ENCODE results near the gene TAF8. TPM values are rescaled to one million over a fixed set of nuclear protein-coding genes. Genes with fewer than 3 reads are reported as not detected.

The TAF8 gene
- total RNA-seq, 1 experiment from 2014 or later, result 38.4 TPM

DNA sequence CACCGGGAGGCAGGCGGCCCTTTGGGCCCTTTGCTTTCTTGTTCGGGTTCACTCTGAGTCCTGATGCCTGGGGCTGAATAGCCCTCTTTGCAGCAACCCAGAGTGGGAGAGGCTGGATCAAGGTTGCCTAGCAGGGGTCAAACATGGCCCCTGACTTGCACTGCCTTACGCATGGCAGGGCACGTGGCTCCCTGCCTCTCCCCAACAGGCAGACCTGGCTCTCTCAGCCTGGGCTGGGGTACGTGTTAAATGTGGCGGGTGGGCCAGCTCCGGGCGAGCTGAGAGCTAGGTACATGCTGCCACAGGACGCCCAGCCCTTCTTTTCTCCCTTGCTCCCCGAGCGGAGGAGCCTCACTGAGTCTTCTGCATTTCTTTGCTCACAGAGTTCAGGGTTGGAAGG lies 84.8 kb downstream of the TAF8 start:
- H3K27ac ChIP-seq, result peak overlapping the region; percentile 32; the same call in 1 of the 2 replicates
- H2AFZ ChIP-seq, result no peak overlapping the region
- peaks cover 70% of the 10 kb centered on the region for H3K4me1 ChIP-seq (replicated peaks; ENCODE audit: insufficient read depth)
- H4K20me1 ChIP-seq (ENCODE audit: insufficient read depth), result peaks cover 13% of the 10 kb centered on the region; the same call in 1 of the 2 replicates
- peaks cover 47% of the 10 kb centered on the region for H3F3A ChIP-seq (ENCODE audit: insufficient read depth, low read depth)
- H3K9me3 ChIP-seq (ENCODE audit: insufficient read depth, low read depth), result no peaks in the 10 kb centered on the region
- BruUV-seq (replicated peaks), result no TSS peak
- POLR2A ChIA-PET (ENCODE audit: unreplicated experiment), result interaction anchor here (0.6 kb wide), 1 partner anchor 35 kb away, joined by 4 read pairs; no protein-coding TSS in a partner anchor
- DNase-seq, result no peak
- peaks cover 8% of the 10 kb centered on the region; the same call in 1 of the 2 replicates for H3K36me3 ChIP-seq (ENCODE audit: low read depth)
- no peak overlapping the region for H3K4me2 ChIP-seq
- H3K9me2 ChIP-seq (ENCODE audit: insufficient read depth), result no peaks in the 10 kb centered on the region
- intact Hi-C loops (cut with micrococcal nuclease; ENCODE audit: unreplicated experiment), result no loop called here
- H3K27me3 ChIP-seq (ENCODE audit: insufficient read depth, low read depth), result no peaks in the 10 kb centered on the region
- peaks cover 81% of the 10 kb centered on the region for H3K79me2 ChIP-seq (ENCODE audit: low read depth)
- no peak for TF ChIP-seq EZH2 (IDR thresholded peaks at IDR 0.05; ENCODE audit: low read depth)
- TF ChIP-seq, protein P1, sequence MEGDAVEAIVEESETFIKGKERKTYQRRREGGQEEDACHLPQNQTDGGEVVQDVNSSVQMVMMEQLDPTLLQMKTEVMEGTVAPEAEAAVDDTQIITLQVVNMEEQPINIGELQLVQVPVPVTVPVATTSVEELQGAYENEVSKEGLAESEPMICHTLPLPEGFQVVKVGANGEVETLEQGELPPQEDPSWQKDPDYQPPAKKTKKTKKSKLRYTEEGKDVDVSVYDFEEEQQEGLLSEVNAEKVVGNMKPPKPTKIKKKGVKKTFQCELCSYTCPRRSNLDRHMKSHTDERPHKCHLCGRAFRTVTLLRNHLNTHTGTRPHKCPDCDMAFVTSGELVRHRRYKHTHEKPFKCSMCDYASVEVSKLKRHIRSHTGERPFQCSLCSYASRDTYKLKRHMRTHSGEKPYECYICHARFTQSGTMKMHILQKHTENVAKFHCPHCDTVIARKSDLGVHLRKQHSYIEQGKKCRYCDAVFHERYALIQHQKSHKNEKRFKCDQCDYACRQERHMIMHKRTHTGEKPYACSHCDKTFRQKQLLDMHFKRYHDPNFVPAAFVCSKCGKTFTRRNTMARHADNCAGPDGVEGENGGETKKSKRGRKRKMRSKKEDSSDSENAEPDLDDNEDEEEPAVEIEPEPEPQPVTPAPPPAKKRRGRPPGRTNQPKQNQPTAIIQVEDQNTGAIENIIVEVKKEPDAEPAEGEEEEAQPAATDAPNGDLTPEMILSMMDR (conservative IDR thresholded peaks at IDR 0.05), result no peak
- H3K4me3 ChIP-seq, result no peak overlapping the region
- CTCF ChIA-PET, result no interaction called here

DNA sequence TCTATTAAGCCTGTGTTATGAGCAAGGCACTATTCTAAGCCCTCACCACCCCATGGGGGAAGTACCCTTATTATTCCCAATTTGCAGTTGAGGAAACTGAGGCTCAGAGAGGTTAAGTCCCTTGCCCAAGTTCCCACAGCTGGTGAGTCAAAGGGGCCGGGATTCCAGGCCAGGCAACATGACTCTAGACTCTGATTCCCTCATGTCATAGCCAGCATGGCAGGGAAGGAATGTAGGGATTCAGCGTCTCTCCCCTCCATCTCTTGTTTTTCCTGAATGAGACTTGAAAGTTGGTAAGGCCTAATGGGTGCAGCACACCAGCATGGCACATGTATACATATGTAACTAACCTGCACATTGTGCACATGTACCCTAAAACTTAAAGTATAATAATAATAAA lies 85.4 kb downstream of the TAF8 start:
- POLR2A ChIA-PET (ENCODE audit: unreplicated experiment), result interaction anchor here (0.6 kb wide), 1 partner anchor 36 kb away, joined by 4 read pairs; no protein-coding TSS in a partner anchor

DNA sequence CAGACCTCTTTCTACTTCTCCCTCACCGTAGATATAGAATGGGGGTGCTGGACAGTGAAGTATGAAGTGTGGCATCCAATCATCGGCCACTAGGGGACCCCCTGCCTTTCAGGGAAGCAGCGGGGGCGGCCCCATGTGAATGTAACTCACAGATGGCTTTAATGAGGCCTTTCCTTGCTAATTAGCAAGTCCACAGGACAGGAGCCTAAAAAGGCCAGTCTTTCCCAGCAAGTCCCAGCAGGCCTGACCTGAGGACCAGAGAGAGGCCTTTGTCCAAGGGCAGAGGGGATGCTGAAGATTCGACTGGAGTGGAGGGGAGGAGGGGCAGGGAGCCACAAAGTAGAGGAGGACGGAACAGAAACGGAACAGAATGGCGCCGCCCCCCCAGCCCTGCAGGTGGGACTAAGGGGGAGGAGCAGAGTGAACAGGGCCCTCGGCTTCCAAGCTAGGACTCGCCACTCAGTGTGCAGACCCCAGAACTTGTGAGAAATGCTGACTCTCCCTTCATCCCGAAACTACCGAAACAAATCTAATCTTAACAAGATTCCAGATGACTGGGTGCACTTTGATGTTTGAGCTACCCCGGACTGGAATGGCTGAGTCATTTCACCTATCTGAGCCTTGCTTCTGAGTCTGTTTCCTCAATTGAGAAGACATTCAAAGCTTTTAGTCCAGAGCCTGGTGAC lies 86.3 kb downstream of the TAF8 start:
- Histone ChIP-seq H3K27me3 (ENCODE audit: insufficient read depth, low read depth) (no peaks in the 10 kb centered on the region), H3K36me3 (ENCODE audit: low read depth) (peaks cover 6% of the 10 kb centered on the region; the same call in 1 of the 2 replicates), H3K4me2 (peak overlapping the region; percentile 80), H3K79me2 (ENCODE audit: low read depth) (peaks cover 82% of the 10 kb centered on the region), H4K20me1 (ENCODE audit: insufficient read depth) (peaks cover 25% of the 10 kb centered on the region; the same call in 1 of the 2 replicates), H3K27ac (peak overlapping the region; percentile 98), H3K4me1 (replicated peaks; ENCODE audit: insufficient read depth) (peaks cover 77% of the 10 kb centered on the region), H3K9me2 (ENCODE audit: insufficient read depth) (no peaks in the 10 kb centered on the region), H3F3A (ENCODE audit: insufficient read depth, low read depth) (peaks cover 52% of the 10 kb centered on the region), H3K9me3 (ENCODE audit: insufficient read depth, low read depth) (no peaks in the 10 kb centered on the region), H3K4me3 (peak overlapping the region; percentile 43; the same call in 1 of the 2 replicates), H2AFZ (no peak overlapping the region)
- no peak for TF ChIP-seq EZH2 (IDR thresholded peaks at IDR 0.05; ENCODE audit: low read depth)
- TF ChIP-seq, protein P1 (conservative IDR thresholded peaks at IDR 0.05), result no peak
- intact Hi-C loops (cut with micrococcal nuclease; ENCODE audit: unreplicated experiment), result loop anchor here (1.0 kb wide), 2 partner anchors 14 to 18 kb away; no protein-coding TSS in a partner anchor
- peak in 1 of 2 experiments; percentile 94 for DNase-seq
- CTCF ChIA-PET, result interaction anchor here (0.5 to 1.8 kb wide), 2 partner anchors 19 to 86 kb away, joined by 3 to 7 read pairs; no protein-coding TSS in a partner anchor
- POLR2A ChIA-PET (ENCODE audit: unreplicated experiment), result interaction anchor here (0.5 to 2.0 kb wide), 7 partner anchors 12 to 984 kb away, joined by 3 to 55 read pairs (median 8); no protein-coding TSS in a partner anchor
- BruUV-seq (replicated peaks), result no TSS peak

More for the DNA sequence above, 85.4 kb downstream of the TAF8 start:
- Histone ChIP-seq H3K36me3 (ENCODE audit: low read depth) (peaks cover 8% of the 10 kb centered on the region; the same call in 1 of the 2 replicates), H3K27me3 (ENCODE audit: insufficient read depth, low read depth) (no peaks in the 10 kb centered on the region), H3K27ac (peak overlapping the region; percentile 32; the same call in 1 of the 2 replicates), H3K79me2 (ENCODE audit: low read depth) (peaks cover 82% of the 10 kb centered on the region), H3F3A (ENCODE audit: insufficient read depth, low read depth) (peaks cover 53% of the 10 kb centered on the region), H3K4me3 (no peak overlapping the region), H3K4me1 (replicated peaks; ENCODE audit: insufficient read depth) (peaks cover 76% of the 10 kb centered on the region), H3K4me2 (no peak overlapping the region), H4K20me1 (ENCODE audit: insufficient read depth) (peaks cover 18% of the 10 kb centered on the region; the same call in 1 of the 2 replicates), H2AFZ (no peak overlapping the region), H3K9me2 (ENCODE audit: insufficient read depth) (no peaks in the 10 kb centered on the region), H3K9me3 (ENCODE audit: insufficient read depth, low read depth) (no peaks in the 10 kb centered on the region)
- BruUV-seq (replicated peaks), result no TSS peak
- CTCF ChIA-PET, result no interaction called here
- no peak for TF ChIP-seq EZH2 (IDR thresholded peaks at IDR 0.05; ENCODE audit: low read depth)
- TF ChIP-seq, protein P1 (conservative IDR thresholded peaks at IDR 0.05), result no peak
- intact Hi-C loops (cut with micrococcal nuclease; ENCODE audit: unreplicated experiment), result no loop called here
- DNase-seq, result no peak

Other genes with a start within 250 kb of the TAF8 start
- 10.9 and 13.9 TPM in 2 replicates for gene USP49, start 155.1 kb upstream of the TAF8 start, total RNA-seq (2021)
- 45.8 and 61.8 TPM in 2 replicates for gene MED20, start 129.4 kb upstream of the TAF8 start, total RNA-seq (2021)
- 33.0 and 36.5 TPM in 2 replicates for gene BYSL, start 129.0 kb upstream of the TAF8 start, total RNA-seq (2021)
- gene CCND3, start 108.7 kb upstream of the TAF8 start, total RNA-seq (2021), result 70.5 and 75.1 TPM in 2 replicates
- gene C6orf132, start 92.1 kb downstream of the TAF8 start, total RNA-seq (2021), result 49.8 and 53.9 TPM in 2 replicates
- not detected in 2 replicates for gene GUCA1A, start 122.8 kb downstream of the TAF8 start, total RNA-seq (2021)
- gene GUCA1B, start 144.4 kb downstream of the TAF8 start, total RNA-seq (2021), result 1.1 and 2.5 TPM in 2 replicates
- gene MRPS10, start 167.3 kb downstream of the TAF8 start, total RNA-seq (2021), result 38.7 and 56.5 TPM in 2 replicates

Data from PC-9 (cell line).